T47D (cell line): ENCODE results near the gene GAS6.
"Not testable (repeated sequence)": the region's sequence is repeated elsewhere in the genome, so short reads cannot be mapped to it uniquely, and the experiment has no call there.

Experiments used
- DNase-seq, 2 experiments: peaks; one replicate each; pipeline versions ENCODE4 v3.0.0 to v3.0.0-alpha.2; 2011 to 2012; ENCODE audit warnings: low read depth in 1 of 2, low spot score in 1 of 2
- JUND ChIP-seq: IDR thresholded peaks from 2 replicates; pipeline ENCODE4 v1.6.1; 2012; ENCODE audit warnings: low read depth
- in situ Hi-C: cut with HindIII; loops from 2 replicates; pipeline ENCODE4 v1.10.0; 2016; ENCODE audit warnings: low sequenced_read_pairs, low pct_unique_long_range_greater_than_20kb

Gene GAS6

DNA sequence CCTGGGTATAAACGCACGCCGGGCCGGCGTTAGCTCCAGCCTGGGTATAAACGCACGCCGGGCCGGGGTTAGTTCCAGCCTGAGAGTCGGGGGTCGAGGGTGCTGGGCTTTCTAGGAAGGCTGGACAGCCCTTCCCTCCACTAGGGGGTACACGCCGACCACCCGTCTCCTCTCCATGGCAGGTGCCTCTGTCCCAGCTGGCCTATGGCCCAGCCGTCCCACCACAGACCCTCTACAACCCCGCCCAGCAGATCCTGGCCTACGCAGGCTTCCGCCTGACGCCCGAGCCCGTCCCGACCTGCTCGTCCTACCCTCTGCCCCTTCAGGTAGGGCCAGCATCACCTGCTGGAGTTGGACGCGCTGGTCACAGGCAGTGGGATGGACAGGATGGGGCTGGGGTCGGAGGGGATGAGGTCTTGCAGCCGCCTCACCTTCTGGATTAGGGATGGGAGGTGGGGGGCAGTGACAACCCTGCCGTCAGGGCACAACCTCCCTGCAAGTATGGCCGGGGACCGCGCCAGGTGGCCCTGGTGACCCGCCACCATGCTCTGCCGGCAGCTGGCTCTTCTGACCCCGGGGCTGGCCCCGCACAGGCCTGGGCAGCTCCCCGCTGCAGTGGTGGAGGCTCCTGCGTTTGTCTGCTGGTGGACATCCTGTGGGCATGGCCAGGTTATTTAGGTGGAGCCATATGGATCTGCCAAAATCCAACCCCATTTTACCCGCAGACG is 59.0 kb downstream of the GAS6 start:
- TF ChIP-seq JUND, result no peak
- in situ Hi-C loops, result no loop called here
- no peak for DNase-seq

- no peak for DNase-seq
- TF ChIP-seq JUND, result no peak
- in situ Hi-C loops, result no loop called here
Measured at GRCh38 chr13:113804017-113804702, 59.7 kb downstream of the GAS6 start.

- DNase-seq, result no peak
- in situ Hi-C loops, result no loop called here
Measured at GRCh38 chr13:113803409-113804016, 60.4 kb downstream of the GAS6 start.

GRCh38 chr13:113802761-113803160 is 61.1 kb downstream of the GAS6 start:
- TF ChIP-seq JUND, result no peak
- DNase-seq, result no peak
- in situ Hi-C loops, result no loop called here

More at GRCh38 chr13:113803409-113804016, 60.4 kb downstream of the GAS6 start:
- no peak for TF ChIP-seq JUND

DNA sequence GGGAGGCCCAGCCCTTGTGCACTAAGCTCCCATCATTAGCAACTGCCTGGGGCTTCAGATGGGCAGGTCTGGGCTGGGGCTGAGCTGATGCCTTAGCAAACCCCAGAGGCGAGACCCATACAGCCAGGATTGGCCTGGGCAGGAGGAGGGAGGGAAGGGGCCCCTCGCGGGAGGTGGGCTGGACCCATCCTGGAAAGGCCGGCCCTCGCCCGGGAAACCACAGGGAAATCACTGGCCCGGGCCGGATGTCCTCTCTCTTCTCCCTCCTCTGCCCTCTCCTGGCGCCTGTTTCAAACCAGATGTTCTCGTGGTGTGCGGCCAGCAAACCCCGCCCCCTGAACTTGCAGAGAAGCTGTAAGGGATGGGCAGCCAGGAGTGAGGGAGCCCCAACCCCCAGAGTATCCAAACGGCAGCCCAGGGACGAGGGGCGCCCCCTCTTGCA is 61.8 kb downstream of the GAS6 start:
- no peak for TF ChIP-seq JUND
- DNase-seq, result peak in 1 of 2 experiments; percentile 44
- in situ Hi-C loops, result no loop called here

GRCh38 chr13:113801289-113801961 is 62.5 kb downstream of the GAS6 start:
- no peak for DNase-seq
- no peak for TF ChIP-seq JUND
- in situ Hi-C loops, result no loop called here

DNA sequence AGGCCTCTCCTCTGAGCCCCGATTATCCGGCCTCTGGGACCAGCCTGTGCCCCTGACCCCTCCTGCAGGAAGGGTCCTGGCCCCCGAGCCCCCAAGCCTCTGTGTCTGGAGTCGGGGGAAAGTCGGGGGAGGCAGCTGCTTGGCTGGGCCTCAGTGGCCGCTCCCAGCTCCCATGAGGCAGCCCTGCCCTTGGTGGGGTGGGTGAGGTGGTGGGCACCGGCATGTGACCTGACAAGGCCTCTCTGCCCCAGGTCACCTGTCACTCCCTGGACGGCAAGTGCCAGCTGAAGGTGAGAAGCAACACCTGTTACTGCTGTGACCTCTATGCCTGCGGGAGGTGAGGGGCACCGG is 63.3 kb downstream of the GAS6 start:
- in situ Hi-C loops, result no loop called here
- TF ChIP-seq JUND, result no peak
- DNase-seq, result no peak

GRCh38 chr13:113798200-113798811 is 65.6 kb downstream of the GAS6 start:
- no peak for DNase-seq
- in situ Hi-C loops, result no loop called here
- TF ChIP-seq JUND, result no peak

GRCh38 chr13:113796964-113797676 is 66.8 kb downstream of the GAS6 start:
- DNase-seq, result no peak
- TF ChIP-seq JUND, result no peak
- in situ Hi-C loops, result no loop called here

DNA sequence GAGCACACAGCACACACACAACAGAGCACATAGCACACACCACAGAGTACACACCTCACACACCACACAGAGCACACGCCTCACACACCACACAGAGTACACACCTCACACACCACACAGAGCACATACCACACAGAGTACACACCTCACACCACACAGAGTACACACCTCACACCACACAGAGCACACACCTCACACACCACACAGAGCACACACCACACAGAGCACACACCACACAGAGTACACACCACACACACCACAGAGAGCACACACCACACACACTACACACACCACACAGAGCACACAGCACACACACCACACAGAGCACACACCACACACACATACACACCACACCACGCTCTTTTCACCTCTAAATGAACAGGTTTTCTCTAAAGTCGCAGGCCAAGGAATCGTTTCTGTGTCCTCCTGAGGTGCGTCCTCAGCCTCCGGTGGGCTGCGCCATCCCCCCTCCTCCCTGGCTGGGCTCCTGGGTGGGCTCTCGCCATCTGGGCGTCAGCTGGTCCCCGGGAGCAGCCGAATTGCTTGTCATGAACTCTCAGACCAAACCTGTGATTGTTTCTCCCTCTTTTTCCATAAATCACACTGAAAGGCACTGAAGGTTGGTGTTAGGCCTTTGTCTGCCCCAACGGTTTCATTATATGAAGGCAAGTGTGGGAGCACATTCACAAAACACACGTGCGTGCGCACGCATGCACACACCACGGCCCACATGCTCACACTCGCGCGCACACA is 67.5 kb downstream of the GAS6 start:
- in situ Hi-C loops, result no loop called here
- DNase-seq, result no peak
- no peak for TF ChIP-seq JUND

DNA sequence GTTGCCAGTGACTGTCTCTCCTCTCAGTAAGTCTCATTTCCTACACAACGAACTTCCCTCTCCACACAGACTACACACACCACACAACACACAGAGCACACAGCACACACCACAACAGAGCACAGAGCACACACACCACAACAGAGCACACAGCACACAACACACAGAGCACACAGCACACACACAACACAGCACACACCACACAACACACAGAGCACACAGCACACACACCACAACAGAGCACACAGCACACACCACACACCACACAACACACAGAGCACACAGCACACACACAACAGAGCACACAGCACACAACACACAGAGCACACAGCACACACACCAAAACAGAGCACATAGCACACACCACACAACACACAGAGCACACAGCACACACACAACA is 68.5 kb downstream of the GAS6 start:
- in situ Hi-C loops, result not testable (repeated sequence)

GRCh38 chr13:113794764-113795173 is 69.1 kb downstream of the GAS6 start:
- in situ Hi-C loops, result no loop called here
- no peak for DNase-seq
- TF ChIP-seq JUND, result no peak

More for the DNA sequence above, 68.5 kb downstream of the GAS6 start:
- DNase-seq, result not testable (repeated sequence)
